Stimulated activated CD8-positive, alpha-beta memory T cell treated with anti-CD3 and anti-CD28 coated beads, Interleukin-4, amount 100 ng/mL, for 4 hours (primary cell): ENCODE results near the gene PCCB.
"Not testable (repeated sequence)": the region's sequence is repeated elsewhere in the genome, so short reads cannot be mapped to it uniquely, and the experiment has no call there.

Source experiments
- DNase-seq, 2 donors: peaks; one replicate each; pipeline ENCODE4 v3.0.0-alpha.2; 2020; ENCODE audit warnings: low read depth in 2 of 2, low spot score in 1 of 2

The PCCB gene

DNA sequence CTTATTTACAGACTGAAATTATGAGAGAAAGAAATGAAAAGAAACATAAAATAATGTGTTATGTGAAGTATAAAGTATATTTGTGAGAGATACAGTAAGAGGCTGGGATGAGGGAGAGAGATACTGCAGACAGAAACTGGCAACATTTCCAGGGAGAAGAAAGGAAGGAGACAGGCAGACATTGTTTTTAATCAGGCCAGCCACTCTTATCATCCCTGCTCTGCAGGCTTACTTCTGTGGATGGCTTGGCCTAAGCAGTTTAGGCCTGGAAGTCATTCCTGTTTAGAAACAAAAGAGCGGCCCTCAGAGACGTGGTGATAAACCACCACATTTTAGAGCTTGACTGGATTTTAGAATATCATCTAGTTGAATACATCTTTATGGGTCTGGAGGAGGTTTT, 12.4 kb downstream of the PCCB start:
- no peak for DNase-seq

DNA sequence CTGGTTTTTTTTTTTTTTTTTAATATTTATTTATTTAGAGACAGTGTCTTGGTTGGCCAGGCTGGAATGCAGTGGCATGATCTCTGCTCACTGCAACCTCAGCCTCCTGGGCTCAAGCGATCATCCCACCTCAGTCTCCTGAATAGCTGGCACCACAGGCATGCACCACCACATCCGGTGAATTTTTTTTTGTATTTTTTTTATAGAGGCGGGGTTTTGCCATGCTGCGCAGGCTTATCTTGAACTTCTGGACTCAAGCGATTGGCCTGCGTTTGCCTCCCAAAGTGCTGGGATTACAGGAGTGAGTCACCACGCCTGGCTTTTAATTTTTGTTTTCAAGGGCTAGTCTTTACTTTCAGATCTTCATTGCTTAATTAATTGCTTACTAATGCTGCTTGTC, 13.1 kb downstream of the PCCB start:
- no peak for DNase-seq

GRCh38 chr3:136266468-136267125, 16.5 kb downstream of the PCCB start:
- not testable (repeated sequence) for DNase-seq

DNA sequence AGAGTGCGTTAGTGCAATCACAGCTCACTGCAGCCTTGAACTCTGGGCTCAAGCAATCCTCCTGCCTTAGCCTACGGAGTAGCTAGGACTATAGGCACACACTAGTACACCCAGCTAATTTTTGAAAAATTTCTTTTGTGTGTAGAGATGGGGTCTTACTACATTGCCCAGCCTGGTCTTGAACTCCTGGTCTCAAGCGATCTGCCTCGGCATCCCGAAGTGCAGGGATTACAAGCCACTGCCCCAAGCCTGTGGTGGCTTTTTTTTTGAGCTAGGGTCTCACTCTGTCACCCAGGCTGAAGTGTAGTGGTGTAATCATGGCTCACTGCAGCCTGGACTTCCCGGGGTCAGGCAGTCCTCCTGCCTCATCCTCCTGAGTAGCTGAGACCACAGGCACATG, 17.1 kb downstream of the PCCB start:
- DNase-seq, result no peak

GRCh38 chr3:136270179-136270578, 20.0 kb downstream of the PCCB start:
- DNase-seq, result no peak

- not testable (repeated sequence) for DNase-seq
Observed at GRCh38 chr3:136271626-136272025, 21.5 kb downstream of the PCCB start.

- DNase-seq, result no peak
Observed at GRCh38 chr3:136276049-136276755, 26.1 kb downstream of the PCCB start.

GRCh38 chr3:136277115-136277514, 27.0 kb downstream of the PCCB start:
- DNase-seq, result no peak

GRCh38 chr3:136277634-136278033, 27.5 kb downstream of the PCCB start:
- no peak for DNase-seq

GRCh38 chr3:136279092-136279491, 29.0 kb downstream of the PCCB start:
- no peak for DNase-seq

- no peak for DNase-seq
Observed at GRCh38 chr3:136280961-136281360, 30.8 kb downstream of the PCCB start.

DNA sequence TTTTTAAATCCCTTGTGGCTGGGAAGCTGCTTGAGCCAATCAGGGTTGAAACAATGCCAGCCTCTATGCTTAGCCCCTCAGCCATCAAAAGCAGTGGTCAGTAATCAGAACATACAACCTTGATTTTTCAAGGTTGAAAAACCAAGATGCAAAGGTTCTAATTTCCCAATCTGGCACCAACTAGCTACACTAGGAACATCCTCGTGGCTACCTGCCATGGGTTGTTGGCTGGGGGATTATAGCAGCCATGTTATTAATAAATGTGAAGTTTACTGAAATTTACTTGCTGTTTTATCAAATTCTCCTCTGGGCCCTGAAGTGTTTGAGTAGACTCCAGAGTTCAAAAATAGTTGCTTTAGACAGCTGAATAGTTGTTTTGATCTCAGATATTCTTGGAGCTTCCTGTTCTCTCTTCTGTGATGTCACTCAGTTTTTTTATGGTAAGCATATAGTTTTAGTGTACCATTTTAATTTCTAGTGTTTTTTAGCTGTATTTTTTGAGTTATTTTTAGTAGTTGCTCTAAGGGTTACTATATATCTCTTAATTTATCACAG, 31.9 kb downstream of the PCCB start:
- DNase-seq, result no peak

DNA sequence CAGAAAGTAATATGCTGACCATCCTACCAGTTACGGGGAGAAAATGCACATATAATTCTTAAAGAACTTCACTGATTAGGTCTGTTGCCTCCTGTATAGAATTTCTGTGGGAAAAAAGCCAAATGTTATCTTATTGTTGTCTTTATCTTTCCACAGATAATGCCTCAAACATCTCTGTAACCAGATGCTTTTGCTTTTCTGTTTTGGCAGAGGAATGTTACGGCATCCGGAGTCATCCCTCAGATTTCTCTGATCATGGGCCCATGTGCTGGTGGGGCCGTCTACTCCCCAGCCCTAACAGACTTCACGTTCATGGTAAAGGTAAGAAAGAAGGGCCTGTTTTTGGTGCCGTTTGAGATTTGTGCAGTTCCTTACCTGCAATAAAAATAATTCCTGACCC, 33.5 kb downstream of the PCCB start:
- DNase-seq, result no peak

DNA sequence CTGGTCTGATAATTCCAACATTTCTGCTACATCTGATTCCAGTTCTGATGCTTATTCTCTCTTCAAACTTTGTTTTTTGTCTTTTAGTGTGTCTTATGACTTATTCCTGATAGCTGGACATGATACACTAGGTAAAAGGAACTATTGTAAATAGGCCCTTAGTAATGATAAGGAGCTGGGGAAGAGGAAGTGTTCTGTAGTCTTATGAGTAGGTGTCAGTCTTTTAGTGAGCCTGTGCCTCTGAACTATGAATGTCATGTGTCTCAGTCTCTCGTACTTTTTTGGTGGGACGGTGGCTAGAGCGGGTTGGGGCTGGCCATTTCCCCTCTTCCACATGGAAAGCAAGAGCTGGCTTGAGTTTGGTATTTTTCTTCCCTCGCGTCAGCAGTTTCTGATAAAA, 41.2 kb downstream of the PCCB start:
- no peak for DNase-seq

- no peak for DNase-seq
Observed at GRCh38 chr3:136292500-136292899, 42.4 kb downstream of the PCCB start.

- DNase-seq, result no peak
Observed at GRCh38 chr3:136293279-136293678, 43.1 kb downstream of the PCCB start.

DNA sequence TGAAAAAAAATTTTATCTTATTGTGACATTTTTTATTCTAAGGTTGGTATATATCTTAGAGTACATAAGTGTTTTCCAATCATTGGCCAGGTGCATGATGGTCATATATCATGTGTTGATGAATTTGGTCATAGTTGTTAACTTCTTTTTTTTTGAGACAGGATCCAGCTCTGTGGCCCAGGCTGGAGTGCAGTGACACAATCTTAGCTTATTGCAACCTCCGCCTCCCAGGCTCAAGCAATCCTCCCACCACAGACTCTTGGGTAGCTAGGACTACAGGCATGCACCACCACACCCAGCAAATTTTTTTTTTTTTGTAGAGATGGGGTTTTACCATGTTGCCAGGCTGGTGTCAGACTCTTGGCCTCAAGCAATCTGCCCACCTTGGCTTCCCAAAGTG, 44.0 kb downstream of the PCCB start:
- no peak for DNase-seq

- no peak for DNase-seq
Observed at GRCh38 chr3:136296960-136297359, 46.8 kb downstream of the PCCB start.

DNA sequence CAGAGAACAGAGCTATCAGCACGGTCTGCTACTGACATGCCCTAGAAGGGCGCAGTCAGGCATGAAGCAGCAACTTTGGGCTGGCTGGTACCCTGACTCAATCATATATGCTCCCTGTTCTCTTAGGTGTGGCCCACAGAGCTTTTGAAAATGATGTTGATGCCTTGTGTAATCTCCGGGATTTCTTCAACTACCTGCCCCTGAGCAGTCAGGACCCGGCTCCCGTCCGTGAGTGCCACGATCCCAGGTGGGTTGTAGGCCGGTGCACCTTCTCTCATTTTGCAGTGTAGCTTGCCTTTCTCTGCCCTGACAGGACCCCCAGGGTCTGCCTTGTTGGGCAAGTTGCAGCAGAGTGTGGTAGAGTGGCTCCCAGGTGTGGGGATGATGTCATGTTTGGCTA, 47.7 kb downstream of the PCCB start:
- DNase-seq, result no peak

DNA sequence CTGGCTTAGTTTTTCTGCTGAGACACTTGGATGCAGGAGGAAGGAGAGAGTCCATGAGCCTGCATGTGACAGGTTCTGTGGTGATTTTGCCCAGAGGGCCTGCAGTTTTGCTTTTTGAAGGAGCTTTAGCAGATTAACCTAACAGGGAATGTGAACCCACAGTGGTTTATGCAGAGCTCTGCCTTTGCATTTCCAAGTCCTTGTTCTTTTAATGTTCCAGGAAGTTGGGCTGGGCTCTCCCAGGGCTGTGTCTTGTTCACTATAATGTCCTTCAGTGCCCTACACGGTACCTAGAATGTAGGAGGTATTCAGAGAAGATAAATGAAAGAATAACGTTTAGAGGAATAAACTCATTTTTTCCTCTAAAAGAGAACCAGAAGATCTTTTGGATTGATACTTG, 50.3 kb downstream of the PCCB start:
- DNase-seq, result no peak

- no peak for DNase-seq
Observed at GRCh38 chr3:136305879-136306278, 55.7 kb downstream of the PCCB start.

GRCh38 chr3:136311261-136311660, 61.1 kb downstream of the PCCB start:
- DNase-seq, result no peak

GRCh38 chr3:136311968-136312367, 61.8 kb downstream of the PCCB start:
- no peak for DNase-seq
